Measurements from ENCODE around the gene GBA2.
A peak's percentile ranks its signal among the peaks of the same experiment; 100 is the strongest.

GBA2 gene

DNA sequence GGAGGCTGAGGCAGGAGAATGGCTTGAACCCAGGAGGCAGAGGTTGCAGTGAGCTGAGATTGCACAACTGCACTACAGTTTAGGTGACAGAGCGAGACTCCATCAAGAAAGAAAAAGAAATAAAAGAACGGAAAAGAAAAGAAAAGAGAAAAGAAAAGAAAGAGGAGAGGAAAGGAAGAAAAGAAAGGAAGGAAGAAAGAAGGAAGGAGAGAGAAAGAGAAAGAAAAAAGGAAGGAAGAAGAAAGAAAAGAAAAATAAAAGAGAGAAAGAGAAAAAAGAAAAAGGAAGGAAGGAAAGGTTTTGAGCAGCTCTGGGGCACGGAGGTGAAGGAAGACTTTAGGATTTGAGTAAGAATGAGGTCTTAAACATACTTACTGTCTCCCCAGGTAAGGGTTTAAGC lies 35.5 kb downstream of the GBA2 start:
- no peak for DNase-seq

- DNase-seq, result no peak
Observed at GRCh38 chr9:35712762-35713400, 36.1 kb downstream of the GBA2 start.

DNA sequence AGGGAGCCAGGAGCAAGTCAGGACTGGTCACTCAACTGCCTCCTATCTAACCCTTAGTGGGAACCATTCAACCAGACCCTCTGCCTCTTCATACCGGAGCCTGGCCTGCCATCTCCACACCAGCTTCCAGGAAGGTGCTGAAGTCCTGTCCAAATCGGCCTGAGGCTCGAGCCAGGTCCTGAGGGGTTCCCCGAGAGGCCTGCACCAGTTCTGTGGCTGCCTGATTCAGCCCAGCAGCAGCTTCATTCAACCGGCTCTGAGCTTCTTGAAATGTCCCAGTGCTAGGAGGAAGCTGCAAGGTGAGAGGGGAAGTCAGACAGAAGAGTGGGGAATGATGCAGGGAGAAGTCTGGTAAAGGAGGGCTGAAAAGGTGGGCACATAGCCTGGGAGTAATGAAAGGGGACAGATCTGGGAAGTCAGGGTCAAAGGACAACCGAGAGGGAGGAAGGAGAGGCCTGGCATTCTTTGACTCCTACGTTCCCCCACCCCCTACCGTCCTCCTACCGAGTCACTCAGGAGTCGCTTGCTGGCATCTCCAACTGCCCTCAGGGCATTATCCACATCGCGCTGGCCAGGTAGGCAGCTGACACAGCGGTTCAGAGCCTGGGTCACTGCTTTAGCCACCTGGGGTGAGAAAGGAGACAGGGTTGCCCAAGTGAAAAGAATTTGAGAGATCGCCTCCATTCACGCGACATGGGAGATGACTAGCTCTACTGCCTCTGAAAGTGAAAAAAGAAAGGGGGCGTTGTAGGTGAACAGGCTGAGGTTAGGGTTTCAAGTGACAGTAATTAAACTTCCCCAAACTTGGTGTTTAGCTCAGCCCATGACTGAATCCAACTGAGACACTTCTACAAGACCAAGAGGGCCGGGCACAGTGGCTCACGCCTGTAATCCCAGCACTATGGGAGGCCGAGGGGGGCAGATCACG lies 37.3 kb downstream of the GBA2 start:
- DNase-seq, result no peak

DNA sequence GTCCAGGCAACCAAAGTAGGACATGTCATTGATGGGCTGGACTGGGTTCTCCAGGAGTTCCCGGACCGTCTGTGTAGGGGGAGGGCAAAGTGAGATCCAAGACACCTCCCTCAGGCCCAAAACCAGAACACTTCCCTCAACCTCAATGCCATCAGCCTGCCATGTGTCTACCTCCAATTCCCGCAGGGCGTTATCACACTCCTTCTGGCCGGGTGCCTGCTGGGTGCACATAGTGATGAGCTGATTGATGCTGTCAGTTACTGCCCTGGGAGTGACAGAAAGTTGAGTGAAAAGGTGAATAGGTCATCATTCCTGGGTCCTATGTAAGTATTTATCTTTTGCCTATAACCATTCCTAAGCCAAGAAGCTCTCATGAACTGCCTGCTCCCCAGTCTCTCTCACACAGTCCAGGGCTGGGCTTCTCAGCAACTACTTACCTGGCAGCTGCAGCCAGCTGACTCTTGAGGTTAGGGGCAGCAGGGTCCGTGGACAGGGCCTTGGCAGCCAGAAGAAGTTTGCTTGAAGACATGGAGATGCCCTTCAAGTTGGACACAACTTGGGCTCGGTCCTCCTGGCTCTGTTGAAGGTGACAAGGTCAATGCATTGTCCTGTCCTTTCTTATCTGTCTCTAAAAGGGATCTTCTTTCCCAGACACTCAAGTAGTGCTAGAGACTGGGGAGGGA lies 38.1 kb downstream of the GBA2 start:
- no peak for DNase-seq

- no peak for DNase-seq
Observed at GRCh38 chr9:35708146-35708545, 40.9 kb downstream of the GBA2 start.

DNA sequence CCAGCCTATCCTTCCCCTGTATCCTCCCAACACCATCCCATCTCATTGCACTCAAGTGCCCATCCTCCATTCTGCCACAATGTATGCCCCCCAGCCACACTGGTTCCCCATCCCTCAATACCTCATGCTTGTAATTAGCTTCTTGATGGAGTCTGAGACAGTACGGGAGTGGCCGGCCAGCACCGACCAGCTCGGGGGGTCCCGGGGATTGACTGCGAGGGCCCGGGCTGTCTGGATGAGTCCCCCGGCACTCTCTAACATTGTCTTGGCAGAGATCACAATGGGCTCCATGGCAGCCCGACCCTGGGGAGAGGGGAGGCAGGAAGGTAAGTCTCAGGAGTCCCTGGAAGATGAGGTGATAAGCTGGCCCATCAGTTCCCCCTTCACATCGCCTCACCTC lies 42.1 kb downstream of the GBA2 start:
- no peak for DNase-seq

GRCh38 chr9:35705836-35706430 lies 43.1 kb downstream of the GBA2 start:
- DNase-seq, result no peak

DNA sequence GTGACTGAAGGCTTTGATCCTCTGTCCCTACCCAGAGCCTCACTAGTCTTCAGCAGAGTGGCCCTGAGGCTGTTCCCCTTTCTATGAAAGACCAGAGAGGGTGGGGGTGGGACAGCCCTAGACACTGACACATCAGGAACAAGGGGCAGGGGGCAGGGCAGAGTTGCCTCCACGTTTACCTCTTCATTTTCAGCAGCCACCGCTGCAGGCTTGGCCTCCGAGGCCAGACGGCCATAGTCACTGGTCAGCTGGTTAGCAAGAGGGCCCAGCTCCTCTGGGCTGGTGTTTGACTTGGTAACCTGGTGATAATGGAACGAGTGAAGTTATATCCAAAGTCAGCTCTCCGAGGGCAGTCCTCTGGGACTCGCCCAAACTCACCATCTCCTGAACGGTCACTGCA lies 43.7 kb downstream of the GBA2 start:
- DNase-seq, result no peak

DNA sequence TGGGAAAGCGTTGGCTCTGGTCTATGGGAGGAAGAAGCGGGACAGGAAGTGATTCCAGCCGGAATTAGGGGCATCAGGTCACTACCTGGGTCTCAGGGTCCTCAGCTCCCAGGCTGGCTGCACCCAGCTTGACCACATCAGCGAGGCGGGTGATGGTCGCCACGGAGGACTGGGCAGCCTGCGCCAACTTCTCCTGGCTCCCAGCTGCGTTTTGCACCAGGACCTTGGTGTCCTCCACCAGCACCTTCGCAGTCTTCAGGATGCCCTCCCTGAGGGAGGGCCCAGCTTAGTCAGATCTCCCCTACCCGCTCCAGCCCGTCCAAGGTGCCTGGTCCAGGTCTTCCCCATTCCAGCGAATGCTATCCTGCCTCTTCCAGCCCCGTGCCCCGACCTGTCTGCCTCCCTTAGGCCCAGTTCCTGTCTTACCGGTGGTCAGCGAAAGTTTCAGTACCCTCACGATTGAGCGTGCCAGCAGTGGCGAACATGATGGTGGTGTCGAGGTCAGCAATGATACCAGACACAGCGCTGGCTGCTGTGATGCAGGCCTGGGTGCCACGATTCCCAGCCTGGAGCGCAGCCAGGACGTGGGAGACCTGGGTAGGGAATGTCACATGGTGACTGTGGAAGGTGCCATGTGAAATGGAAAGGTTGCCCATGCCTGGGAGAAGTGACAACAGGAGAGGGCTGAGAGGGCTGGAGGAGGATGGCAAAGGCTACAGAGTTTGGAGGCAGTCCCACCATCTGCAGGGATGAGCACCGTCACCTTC lies 44.9 kb downstream of the GBA2 start:
- no peak for DNase-seq

DNA sequence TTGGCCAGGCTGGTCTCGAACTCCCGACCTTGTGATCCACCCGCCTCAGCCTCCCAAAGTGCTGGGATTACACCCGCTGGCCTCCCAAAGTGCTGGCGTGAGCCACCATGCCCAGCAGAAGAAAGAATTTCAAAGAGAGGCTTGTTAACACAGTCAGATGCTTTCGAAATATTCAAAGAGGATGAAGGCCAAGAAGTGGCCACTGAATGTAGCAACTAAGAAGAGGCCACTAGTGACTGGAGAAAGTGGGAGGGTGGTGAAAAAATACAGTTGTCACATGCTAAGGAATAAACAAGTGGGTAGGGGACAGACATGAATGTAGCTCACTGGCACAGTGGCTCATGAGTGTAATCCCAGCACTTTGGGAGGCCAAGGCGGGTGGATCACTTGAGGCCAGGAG lies 46.3 kb downstream of the GBA2 start:
- DNase-seq, result no peak

DNA sequence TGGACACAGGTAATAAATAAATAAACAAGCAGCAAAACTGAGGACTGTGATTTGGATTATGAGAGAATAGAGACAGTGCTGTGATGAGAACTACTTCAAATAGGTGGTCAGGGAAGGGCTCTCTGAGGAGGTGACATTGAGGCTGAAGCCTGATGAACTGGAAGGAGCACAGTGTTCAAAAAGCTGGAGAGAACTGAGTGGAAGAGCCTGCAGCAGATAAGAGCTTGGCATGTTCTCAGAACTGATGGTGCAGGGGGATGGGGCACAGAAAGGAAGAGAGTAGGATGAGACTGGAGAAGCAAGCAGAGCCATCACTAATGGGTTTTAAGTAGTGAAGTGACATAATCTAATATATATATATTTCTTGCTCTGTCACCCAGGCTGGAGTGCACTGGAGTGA lies 48.1 kb downstream of the GBA2 start:
- no peak for DNase-seq

DNA sequence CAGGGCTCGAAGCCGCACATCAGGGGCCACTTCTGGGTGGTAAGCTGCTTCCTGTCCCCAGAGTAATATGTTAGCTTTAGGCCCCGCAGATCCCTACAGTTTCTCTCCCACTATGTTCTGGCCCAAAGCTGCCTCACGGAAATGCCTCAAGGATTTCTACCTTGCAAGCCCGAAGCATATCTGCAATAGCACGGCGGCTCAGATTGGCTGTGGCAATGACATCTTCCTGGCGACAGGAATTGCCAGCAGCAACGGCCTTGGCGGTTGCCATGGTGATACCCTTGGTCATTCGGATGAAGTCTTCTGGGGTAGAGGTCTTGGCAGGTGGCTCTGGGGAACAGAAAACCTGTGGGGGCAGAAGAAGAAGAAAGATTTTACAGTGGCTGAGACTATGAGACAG lies 49.0 kb downstream of the GBA2 start:
- no peak for DNase-seq

GRCh38 chr9:35698231-35698630 lies 50.8 kb downstream of the GBA2 start:
- DNase-seq, result no peak

DNA sequence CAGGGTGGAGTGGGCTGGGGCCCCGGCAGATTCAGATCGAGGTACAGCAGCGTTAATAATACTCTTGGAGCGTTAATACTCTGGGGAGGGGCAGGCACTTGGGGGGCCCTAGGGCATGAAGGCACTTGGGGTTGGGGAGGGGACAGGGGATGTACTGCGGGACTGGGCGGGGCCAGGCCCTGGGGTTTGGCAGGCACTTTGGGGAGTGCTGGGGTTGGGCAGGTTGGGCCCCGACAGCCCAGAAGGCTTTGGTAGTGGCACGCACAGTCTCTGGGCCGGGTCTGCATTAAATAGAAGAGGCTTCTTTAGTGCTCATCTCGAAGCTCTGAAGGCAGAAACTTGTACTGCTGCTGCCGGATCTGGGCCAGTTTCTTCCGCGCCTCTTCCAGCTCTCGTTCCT lies 51.5 kb downstream of the GBA2 start:
- DNase-seq, result no peak

DNA sequence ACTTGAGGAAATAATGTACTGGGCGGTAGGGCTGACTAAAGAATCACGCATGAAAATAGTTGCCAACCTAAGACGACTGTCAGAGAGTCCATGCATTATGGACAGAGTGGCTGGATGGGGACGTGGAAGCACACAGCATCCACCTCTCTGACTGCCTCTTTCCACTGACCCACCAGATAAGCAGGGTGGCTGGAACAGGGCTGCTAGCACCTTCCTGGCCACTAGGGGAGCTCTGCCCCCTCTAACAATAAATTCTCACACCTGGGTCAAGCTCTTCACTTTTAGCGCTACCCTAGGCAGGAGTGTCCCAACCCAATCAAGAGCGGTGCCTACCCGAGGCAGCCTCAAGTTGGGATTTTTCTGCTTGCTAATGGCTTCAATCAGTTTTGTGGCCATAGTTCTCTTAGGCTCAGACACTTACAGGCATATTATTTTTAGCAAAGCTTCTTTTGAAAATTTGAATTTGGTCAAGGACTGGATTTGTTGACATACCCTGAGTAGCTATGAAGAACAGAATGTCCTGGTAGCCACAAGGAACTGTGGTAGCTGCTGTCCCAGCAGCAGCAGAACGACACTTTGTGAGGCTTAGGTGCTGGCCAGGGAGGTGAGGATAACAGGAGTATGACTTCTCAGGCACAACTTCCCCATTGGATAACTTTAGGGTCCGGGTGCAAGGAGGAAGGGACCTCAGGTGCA lies 52.4 kb downstream of the GBA2 start:
- peak; percentile 11 for DNase-seq

DNA sequence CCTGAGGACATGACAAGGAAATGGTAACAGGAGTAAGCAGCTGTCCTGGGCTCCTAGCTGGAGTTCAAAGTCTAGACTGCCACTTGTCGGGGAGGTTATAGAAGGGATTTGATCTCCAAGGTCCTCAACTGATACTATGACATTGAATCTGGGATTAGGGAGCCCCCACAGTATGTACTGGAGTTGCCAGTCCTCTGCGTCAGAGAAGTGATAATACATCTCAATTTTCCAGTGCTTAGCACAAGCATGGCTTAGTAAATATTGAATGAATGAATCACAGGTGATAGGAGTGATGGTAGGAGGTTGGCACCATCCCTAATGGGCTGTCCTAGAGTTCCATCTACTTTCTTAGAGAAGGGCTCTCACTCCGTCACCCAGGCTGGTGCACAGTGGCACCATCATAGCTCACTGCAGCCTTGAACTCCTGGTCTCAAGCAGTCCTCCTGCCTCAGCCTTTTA lies 53.1 kb downstream of the GBA2 start:
- DNase-seq, result no peak

DNA sequence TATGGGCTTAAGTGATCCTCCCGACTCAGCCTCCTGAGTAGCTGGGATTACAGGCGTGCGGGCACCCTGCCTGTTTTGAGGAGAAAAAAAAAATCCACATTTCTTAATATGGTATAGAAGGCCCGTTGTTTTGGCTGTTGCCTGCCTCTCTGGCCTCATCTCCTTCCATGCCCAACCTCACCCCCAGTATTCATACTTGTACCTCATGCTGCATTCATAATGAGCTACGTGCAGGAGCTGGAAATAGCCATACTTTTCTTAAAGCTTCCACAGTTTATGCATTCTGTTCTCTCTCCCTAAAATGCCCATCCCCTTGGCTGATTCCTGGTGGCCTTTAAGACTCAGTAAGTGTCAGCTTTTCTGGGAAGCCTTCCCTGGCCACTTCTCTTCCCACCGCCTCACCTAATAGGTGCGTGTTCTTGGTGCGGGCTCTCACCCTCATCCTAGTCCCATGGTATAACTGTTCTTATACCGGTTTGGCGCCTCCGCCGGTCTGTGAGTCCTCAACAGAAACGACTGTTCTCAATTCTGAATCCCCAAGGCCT lies 57.2 kb downstream of the GBA2 start:
- DNase-seq, result no peak

- DNase-seq, result no peak
Observed at GRCh38 chr9:35691334-35691650, 57.7 kb downstream of the GBA2 start.

DNA sequence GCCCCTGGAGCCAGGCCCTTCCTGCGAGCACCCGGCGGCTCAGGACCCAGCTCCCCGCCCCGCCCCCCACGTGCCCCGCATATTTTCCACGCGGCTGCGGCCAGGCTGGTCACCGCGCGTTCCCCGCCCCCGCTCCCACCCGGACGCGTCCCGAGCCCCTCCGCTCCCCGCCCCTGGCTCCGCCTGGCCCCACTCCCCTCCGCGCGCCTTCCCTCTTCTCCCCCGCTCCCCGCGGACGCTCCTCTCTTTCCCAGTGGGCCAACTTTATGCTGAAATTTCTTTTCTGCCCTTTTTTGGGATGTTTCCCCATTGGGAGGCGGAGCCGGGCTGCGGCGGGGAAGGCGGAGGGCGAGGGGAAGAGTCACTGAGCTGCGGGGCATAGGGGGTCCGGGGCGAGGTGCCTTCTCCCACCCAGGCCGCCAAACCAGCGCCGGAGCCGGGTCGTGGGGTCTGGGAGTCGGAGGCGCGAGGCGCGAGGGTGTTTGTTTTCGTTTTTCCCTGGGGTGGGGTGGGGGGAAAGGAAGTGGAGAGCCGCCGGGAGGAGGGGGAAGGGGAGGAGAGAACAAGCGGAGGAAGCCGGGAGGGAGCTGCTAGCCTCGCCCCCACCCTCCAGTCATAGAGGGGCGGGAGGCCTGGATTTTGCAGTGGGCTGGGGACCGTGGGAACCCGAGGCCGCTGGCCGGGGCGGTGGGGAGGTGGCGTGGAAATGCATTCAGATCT lies 58.3 kb downstream of the GBA2 start:
- peak; percentile 36 for DNase-seq

DNA sequence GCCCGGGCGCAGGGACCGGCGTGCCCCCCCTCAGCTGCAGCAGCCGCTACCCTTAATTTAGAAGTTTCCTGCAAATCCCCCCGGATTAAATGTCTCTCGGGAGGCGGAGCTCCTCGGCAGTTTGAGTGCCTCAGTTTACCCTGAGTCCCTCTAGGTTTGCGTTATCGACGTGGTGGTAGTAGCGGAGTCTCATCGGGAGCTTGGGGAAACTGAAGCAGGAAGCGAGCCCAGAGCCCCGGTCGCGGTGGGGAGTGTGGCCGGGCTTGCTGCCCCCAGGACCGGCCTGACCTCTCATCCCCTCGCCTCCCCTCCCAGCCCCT lies 58.8 kb downstream of the GBA2 start:
- no peak for DNase-seq

DNA sequence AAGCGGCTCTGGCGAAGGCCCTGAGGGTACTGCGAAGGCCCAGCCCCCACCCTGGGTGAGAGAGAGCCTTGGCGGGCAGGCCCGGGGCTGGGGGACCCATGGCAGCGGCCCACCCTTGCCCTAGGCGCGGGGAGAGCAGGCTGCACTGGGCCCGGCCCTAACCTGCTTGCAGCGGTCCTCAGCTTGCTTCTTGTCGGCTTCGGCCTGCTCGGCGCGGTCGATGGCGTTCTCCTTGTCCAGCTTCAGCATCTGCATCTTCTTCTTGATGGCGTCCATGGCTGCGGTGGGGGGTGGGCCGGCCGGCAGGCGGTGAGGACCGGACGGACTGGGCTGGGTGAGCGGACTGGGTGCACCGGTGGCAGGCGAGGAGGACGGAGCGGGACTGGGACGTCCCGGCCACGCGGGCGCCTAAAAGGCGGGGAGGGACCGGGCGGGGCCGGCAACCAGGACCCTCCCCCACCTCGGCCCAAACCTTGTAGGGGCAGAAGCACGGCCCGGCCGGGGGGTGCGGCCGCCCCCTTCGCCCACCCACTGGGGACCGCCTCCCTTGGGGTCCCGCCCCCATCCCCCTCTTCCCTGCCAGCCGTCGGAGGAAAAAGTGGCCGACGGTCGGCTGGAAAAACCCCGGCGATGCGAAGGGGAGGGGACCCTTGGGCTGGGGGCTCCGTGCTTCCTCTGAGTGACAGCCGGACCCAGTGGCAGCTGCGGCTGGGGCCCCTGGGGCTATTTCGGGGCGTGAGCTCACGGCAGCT lies 59.3 kb downstream of the GBA2 start, which contains the start of gene TPM2:
Gene TPM2 (minus strand): TSS at position 384 of the 752 bp plus-strand sequence. CDS start 108 bp downstream, at position 276.
- no peak for DNase-seq

All from DMS79 treated with DMSO at 0.1 percent for 48 hours (cell line).